Type B pancreatic cell (in vitro differentiated cells): Measurements from ENCODE around the gene TOGARAM2. TPM values are rescaled to one million over a fixed set of nuclear protein-coding genes. Genes with fewer than 3 reads are reported as not detected.
A peak's percentile ranks its signal among the peaks of the same experiment; 100 is the strongest.

ENCODE experiments used
- DNase-seq: peaks from one replicate; pipeline ENCODE4 v3.0.0; 2021; ENCODE audit warnings: mixed read lengths; ENCODE audit not compliant: unreplicated experiment; ENCODE audit errors: extremely low spot score
- H3K27ac Mint-ChIP-seq: 2 replicates; pipeline ENCODE4 v1.8.0; 2021; ENCODE audit warnings: mild to moderate bottlenecking, mixed read lengths
- H3K27me3 Mint-ChIP-seq: 2 replicates; pipeline ENCODE4 v1.8.0; 2021; ENCODE audit warnings: mixed read lengths
- H3K36me3 Mint-ChIP-seq: 2 replicates; pipeline ENCODE4 v1.8.0; 2021; ENCODE audit warnings: mixed read lengths
- H3K4me1 Mint-ChIP-seq: one replicate; pipeline ENCODE4 v1.8.0; 2021; ENCODE audit warnings: mixed read lengths; ENCODE audit not compliant: unreplicated experiment
- H3K4me3 Mint-ChIP-seq: 2 replicates; pipeline ENCODE4 v1.8.0; 2021; ENCODE audit warnings: mild to moderate bottlenecking, mixed read lengths
- H3K9me3 Mint-ChIP-seq: 2 replicates; pipeline ENCODE4 v1.8.0; 2021; ENCODE audit warnings: mixed read lengths
- CTCF ChIP-seq: fragments of 200-600 bp; sonication (generic); conservative IDR thresholded peaks from 2 replicates; pipeline ENCODE4 v1.5.0; 2021; ENCODE audit warnings: antibody characterized with exemption, mild to moderate bottlenecking
- total RNA-seq: library from RNA; stranded (reverse); gene quantifications from 2 replicates; pipeline ENCODE4 v1.2.1, GENCODE V29; 2021; ENCODE audit warnings: low replicate concordance

TOGARAM2 gene
- total RNA-seq, 1 donor from 2014 or later, result 1.6 TPM

- H3K27ac Mint-ChIP-seq, result no peak overlapping the region
- DNase-seq, result no peak
- H3K9me3 Mint-ChIP-seq, result peaks cover 14% of the 10 kb centered on the region
- no peaks in the 10 kb centered on the region for H3K27me3 Mint-ChIP-seq
- H3K4me1 Mint-ChIP-seq, result no peaks in the 10 kb centered on the region
- H3K4me3 Mint-ChIP-seq, result no peak overlapping the region
- H3K36me3 Mint-ChIP-seq, result peaks cover 46% of the 10 kb centered on the region
- no peak for TF ChIP-seq CTCF
Observed at GRCh38 chr2:28949190-28949589, 31.9 kb upstream of the TOGARAM2 start.

GRCh38 chr2:28949617-28950305 lies 31.3 kb upstream of the TOGARAM2 start:
- DNase-seq, result no peak
- Mint-ChIP-seq H3K4me3 (no peak overlapping the region), H3K36me3 (peaks cover 42% of the 10 kb centered on the region), H3K27me3 (no peaks in the 10 kb centered on the region), H3K9me3 (peaks cover 14% of the 10 kb centered on the region), H3K4me1 (no peaks in the 10 kb centered on the region), H3K27ac (no peak overlapping the region)
- TF ChIP-seq CTCF, result no peak

GRCh38 chr2:28950941-28951630 lies 30.0 kb upstream of the TOGARAM2 start:
- peaks cover 32% of the 10 kb centered on the region for H3K36me3 Mint-ChIP-seq
- peaks cover 14% of the 10 kb centered on the region for H3K9me3 Mint-ChIP-seq
- no peak overlapping the region for H3K4me3 Mint-ChIP-seq

GRCh38 chr2:28951910-28952835 lies 28.9 kb upstream of the TOGARAM2 start:
- peaks cover 14% of the 10 kb centered on the region for H3K9me3 Mint-ChIP-seq

More at GRCh38 chr2:28950941-28951630, 30.0 kb upstream of the TOGARAM2 start:
- no peaks in the 10 kb centered on the region for H3K4me1 Mint-ChIP-seq
- TF ChIP-seq CTCF, result no peak
- no peak overlapping the region for H3K27ac Mint-ChIP-seq
- DNase-seq, result no peak
- no peaks in the 10 kb centered on the region for H3K27me3 Mint-ChIP-seq

More at GRCh38 chr2:28951910-28952835, 28.9 kb upstream of the TOGARAM2 start:
- peak overlapping the region; percentile 61 for H3K27ac Mint-ChIP-seq
- peaks cover 3% of the 10 kb centered on the region for H3K27me3 Mint-ChIP-seq
- H3K4me3 Mint-ChIP-seq, result no peak overlapping the region
- H3K36me3 Mint-ChIP-seq, result peaks cover 27% of the 10 kb centered on the region
- DNase-seq, result no peak
- no peak for TF ChIP-seq CTCF
- no peaks in the 10 kb centered on the region for H3K4me1 Mint-ChIP-seq
